Prostate gland (tissue), 2 donors: ENCODE data around the gene ABCC4.

Experiments used
- CTCF ChIP-seq, 4 experiments: fragments of 200-600 bp in 2 of 4; fragments of 450-650 bp in 2 of 4; sonication (generic) in 2 of 4; IDR thresholded peaks; 1 replicate in 3 of 4; 2 replicates in 1 of 4; pipeline ENCODE4 v1.5.1; 2016 to 2019; ENCODE audit warnings: antibody characterized with exemption in 4 of 4, mild to moderate bottlenecking in 2 of 4, moderate library complexity in 2 of 4
- POLR2A ChIP-seq: fragments of 450-650 bp; IDR thresholded peaks from one replicate; pipeline ENCODE4 v1.6.1; 2016; ENCODE audit warnings: antibody characterized with exemption, mild to moderate bottlenecking
- POLR2AphosphoS5 ChIP-seq: sonication (generic); formaldehyde crosslinking; IDR thresholded peaks from one replicate; pipeline ENCODE4 v1.6.1; 2017; ENCODE audit warnings: antibody characterized with exemption

GRCh38 chr13:95113601-95114000 is 187.7 kb downstream of the ABCC4 start:
- TF ChIP-seq CTCF (IDR thresholded peaks at IDR 0.05) (no peak), POLR2A (no peak), POLR2AphosphoS5 (no peak)
